OCI-LY1 (cell line): ENCODE results near the gene PNRC2.
A peak's percentile ranks its signal among the peaks of the same experiment; 100 is the strongest.
"Not testable (repeated sequence)": the region's sequence is repeated elsewhere in the genome, so short reads cannot be mapped to it uniquely, and the experiment has no call there.

Experiments used
- H2AFZ ChIP-seq: fragments of 200-600 bp; sonication (generic), shearing (Covaris generic); 2 replicates; pipeline ENCODE4 v1.6.0; 2014; ENCODE audit warnings: antibody characterized with exemption, mild to moderate bottlenecking, low read length
- H3F3A ChIP-seq: fragments of 200-600 bp; sonication (generic), shearing (Covaris generic); 2 replicates; pipeline ENCODE4 v1.6.0; 2014; ENCODE audit warnings: mild to moderate bottlenecking, antibody characterized with exemption, low read length, moderate library complexity; ENCODE audit not compliant: insufficient read depth
- H3K27ac ChIP-seq: fragments of 200-600 bp; sonication (generic); 2 replicates; pipeline ENCODE4 v1.5.1; 2014; ENCODE audit warnings: low read length, mixed run types, mild to moderate bottlenecking, low read depth; ENCODE audit not compliant: poor library complexity, severe bottlenecking
- H3K27me3 ChIP-seq: fragments of 200-600 bp; sonication (generic); 2 replicates; pipeline ENCODE4 v1.6.0; 2014; ENCODE audit warnings: antibody characterized with exemption, mild to moderate bottlenecking, low read length, moderate library complexity; ENCODE audit not compliant: insufficient read depth
- H3K36me3 ChIP-seq: fragments of 200-600 bp; sonication (generic); 2 replicates; pipeline ENCODE4 v1.6.1; 2014; ENCODE audit warnings: mild to moderate bottlenecking, antibody characterized with exemption, low read length, moderate library complexity, mixed read lengths; ENCODE audit not compliant: insufficient read depth
- H3K4me1 ChIP-seq: fragments of 200-600 bp; sonication (generic); 2 replicates; pipeline ENCODE4 v1.5.1; 2014; ENCODE audit warnings: mild to moderate bottlenecking, low read length, moderate library complexity; ENCODE audit not compliant: insufficient read depth, severe bottlenecking
- H3K4me2 ChIP-seq: fragments of 200-600 bp; sonication (generic), shearing (Covaris generic); 2 replicates; pipeline ENCODE4 v1.6.1; 2014; ENCODE audit warnings: low read length
- H3K4me3 ChIP-seq: fragments of 200-600 bp; sonication (generic); 2 replicates; pipeline ENCODE4 v1.5.1; 2014; ENCODE audit warnings: low read length, low read depth, mild to moderate bottlenecking, mixed read lengths; ENCODE audit not compliant: poor library complexity, severe bottlenecking
- H3K79me2 ChIP-seq: fragments of 200-600 bp; shearing (Covaris generic); 2 replicates; pipeline ENCODE4 v1.6.1; 2016; ENCODE audit warnings: mixed run types, low read length, mixed read lengths; ENCODE audit not compliant: insufficient read depth
- H3K9ac ChIP-seq: fragments of 200-600 bp; sonication (generic), shearing (Covaris generic); 2 replicates; pipeline ENCODE4 v1.6.1; 2014; ENCODE audit warnings: mild to moderate bottlenecking, low read length, mixed read lengths
- H3K9me2 ChIP-seq: fragments of 200-600 bp; sonication (generic), shearing (Covaris generic); 2 replicates; pipeline ENCODE4 v1.6.1; 2014; ENCODE audit warnings: low read depth, mild to moderate bottlenecking, low read length, mixed read lengths
- H3K9me3 ChIP-seq: fragments of 200-600 bp; shearing (Covaris generic); 2 replicates; pipeline ENCODE4 v1.6.1; 2014; ENCODE audit warnings: low read length, mixed read lengths
- H4K20me1 ChIP-seq: fragments of 200-600 bp; sonication (generic), shearing (Covaris generic); 2 replicates; pipeline ENCODE4 v1.6.0; 2016; ENCODE audit warnings: mild to moderate bottlenecking, low read length; ENCODE audit not compliant: insufficient read depth
- CTCF ChIP-seq: fragments of 200-600 bp; sonication (generic), shearing (Covaris generic); IDR thresholded peaks from 2 replicates; pipeline ENCODE4 v1.5.1; 2017; ENCODE audit warnings: mild to moderate bottlenecking, antibody characterized with exemption, low read length, moderate library complexity, mixed read lengths
- EZH2 ChIP-seq: fragments of 200-600 bp; sonication (generic), shearing (Covaris generic); IDR thresholded peaks from 2 replicates; pipeline ENCODE4 v1.8.0; 2017; ENCODE audit warnings: borderline replicate concordance, mixed run types, mild to moderate bottlenecking, antibody characterized with exemption, low read length, moderate library complexity, mixed read lengths

The PNRC2 gene

GRCh38 chr1:23947366-23947765 lies 12.3 kb upstream of the PNRC2 start:
- H3K79me2 ChIP-seq, result no peaks in the 10 kb centered on the region
- no peak overlapping the region for H2AFZ ChIP-seq
- H3K27me3 ChIP-seq, result no peaks in the 10 kb centered on the region; the same call in 1 of the 2 replicates
- H3F3A ChIP-seq, result no peaks in the 10 kb centered on the region
- TF ChIP-seq CTCF (no peak), EZH2 (no peak)
- no peak overlapping the region for H3K4me2 ChIP-seq
- H3K27ac ChIP-seq, result no peak overlapping the region
- no peaks in the 10 kb centered on the region for H3K9me2 ChIP-seq
- H3K9me3 ChIP-seq, result peaks cover 12% of the 10 kb centered on the region
- no peak overlapping the region for H3K4me3 ChIP-seq
- no peaks in the 10 kb centered on the region for H3K36me3 ChIP-seq
- no peaks in the 10 kb centered on the region for H4K20me1 ChIP-seq
- H3K9ac ChIP-seq, result no peak overlapping the region
- H3K4me1 ChIP-seq, result no peaks in the 10 kb centered on the region

- no peak overlapping the region for H3K27ac ChIP-seq
- H3K4me3 ChIP-seq, result no peak overlapping the region
- no peaks in the 10 kb centered on the region for H3K27me3 ChIP-seq
- TF ChIP-seq EZH2 (no peak), CTCF (no peak)
- H4K20me1 ChIP-seq, result no peaks in the 10 kb centered on the region
- H3K9me3 ChIP-seq, result no peaks in the 10 kb centered on the region
- H3K36me3 ChIP-seq, result no peaks in the 10 kb centered on the region
- no peak overlapping the region for H3K9ac ChIP-seq
- H3F3A ChIP-seq, result peaks cover 5% of the 10 kb centered on the region; the same call in 1 of the 2 replicates
- H3K4me1 ChIP-seq, result peaks cover 24% of the 10 kb centered on the region
- no peak overlapping the region for H2AFZ ChIP-seq
- H3K9me2 ChIP-seq, result no peaks in the 10 kb centered on the region
- no peak overlapping the region for H3K4me2 ChIP-seq
- H3K79me2 ChIP-seq, result no peaks in the 10 kb centered on the region
Measured at GRCh38 chr1:23953020-23953419, 6.6 kb upstream of the PNRC2 start.

- H3K79me2 ChIP-seq, result peaks cover 16% of the 10 kb centered on the region
- H3K27ac ChIP-seq, result peak overlapping the region; percentile 89
- no peak overlapping the region for H2AFZ ChIP-seq
- no peak overlapping the region; the same call in 1 of the 2 replicates for H3K9ac ChIP-seq
- no peak for TF ChIP-seq CTCF
- TF ChIP-seq EZH2, result no peak
- H3K27me3 ChIP-seq, result no peaks in the 10 kb centered on the region
- H3K36me3 ChIP-seq, result peaks cover 22% of the 10 kb centered on the region; the same call in 1 of the 2 replicates
- peaks cover 45% of the 10 kb centered on the region for H3K4me1 ChIP-seq
- no peak overlapping the region for H3K4me2 ChIP-seq
- no peak overlapping the region for H3K4me3 ChIP-seq
- H3K9me3 ChIP-seq, result no peaks in the 10 kb centered on the region
- peaks cover 5% of the 10 kb centered on the region; the same call in 1 of the 2 replicates for H3F3A ChIP-seq
- no peaks in the 10 kb centered on the region for H4K20me1 ChIP-seq
- H3K9me2 ChIP-seq, result no peaks in the 10 kb centered on the region
Measured at GRCh38 chr1:23957096-23957495, 2.5 kb upstream of the PNRC2 start.

GRCh38 chr1:23958040-23958809 lies 1.4 kb upstream of the PNRC2 start:
- H4K20me1 ChIP-seq, H3K9me2 ChIP-seq, H3K27me3 ChIP-seq, H2AFZ ChIP-seq, H3K9me3 ChIP-seq, H3F3A ChIP-seq: not testable (repeated sequence)
- peaks cover 45% of the 10 kb centered on the region for H3K4me1 ChIP-seq
- peak overlapping the region; percentile 63 for H3K4me2 ChIP-seq
- peaks cover 26% of the 10 kb centered on the region for H3K36me3 ChIP-seq
- H3K27ac ChIP-seq, result peak overlapping the region; percentile 89
- peak overlapping the region; percentile 89 for H3K4me3 ChIP-seq
- H3K9ac ChIP-seq, result peak overlapping the region; percentile 97
- peaks cover 16% of the 10 kb centered on the region for H3K79me2 ChIP-seq
